H9 (cell line): ENCODE results near the gene HTR5A. TPM values are rescaled to one million over a fixed set of nuclear protein-coding genes. Genes with fewer than 3 reads are reported as not detected.

ENCODE experiments used
- DNase-seq: peaks from one replicate; pipeline ENCODE4 v3.0.0-alpha.2; 2017
- H2AFZ ChIP-seq: one replicate; pipeline ENCODE4 v1.6.1; 2013; ENCODE audit warnings: mild to moderate bottlenecking, low read length, control low read depth, moderate library complexity
- H2AK5ac ChIP-seq: 2 replicates; pipeline ENCODE4 v1.6.1; 2013; ENCODE audit warnings: low read length, control low read depth, mixed read lengths; ENCODE audit not compliant: insufficient read length
- H2BK120ac ChIP-seq: one replicate; pipeline ENCODE4 v1.6.1; 2013; ENCODE audit warnings: low read depth, mild to moderate bottlenecking, low read length, control low read depth, inconsistent platforms; ENCODE audit not compliant: poor library complexity, severe bottlenecking
- H2BK12ac ChIP-seq: 2 replicates; pipeline ENCODE4 v1.6.1; 2013; ENCODE audit warnings: low read length, control low read depth, mixed read lengths, low read depth; ENCODE audit not compliant: insufficient read length
- H2BK15ac ChIP-seq: 2 replicates; pipeline ENCODE4 v1.6.1; 2013; ENCODE audit warnings: low read depth, low read length, control low read depth
- H2BK20ac ChIP-seq: one replicate; pipeline ENCODE4 v1.6.1; 2013; ENCODE audit warnings: low read depth, mild to moderate bottlenecking, low read length, control low read depth, inconsistent platforms; ENCODE audit not compliant: poor library complexity, severe bottlenecking
- H2BK5ac ChIP-seq: 2 replicates; pipeline ENCODE4 v1.6.1; 2013; ENCODE audit warnings: low read length, control low read depth, mixed read lengths; ENCODE audit not compliant: insufficient read length
- H3K14ac ChIP-seq: 2 replicates; pipeline ENCODE4 v1.6.1; 2013; ENCODE audit warnings: low read length, control low read depth; ENCODE audit not compliant: insufficient read depth
- H3K18ac ChIP-seq: 2 replicates; pipeline ENCODE4 v1.6.1; 2013; ENCODE audit warnings: low read depth, mild to moderate bottlenecking, mixed read lengths, low read length, control low read depth; ENCODE audit not compliant: insufficient read length
- H3K23ac ChIP-seq: 2 replicates; pipeline ENCODE4 v1.6.1; 2013; ENCODE audit warnings: low read length, control low read depth, mixed read lengths, low read depth; ENCODE audit not compliant: insufficient read length
- H3K23me2 ChIP-seq: 2 replicates; pipeline ENCODE4 v1.6.1; 2013; ENCODE audit warnings: low read depth, mild to moderate bottlenecking, mixed read lengths, low read length, control low read depth; ENCODE audit not compliant: insufficient read length, poor library complexity, severe bottlenecking
- H3K27ac ChIP-seq: 2 replicates; pipeline ENCODE4 v1.5.1; 2013; ENCODE audit warnings: low read length, control low read depth, mixed read lengths, low read depth; ENCODE audit not compliant: insufficient read length
- H3K27me3 ChIP-seq: 2 replicates; pipeline ENCODE4 v1.6.1; 2013; ENCODE audit warnings: low read length, control low read depth, inconsistent platforms; ENCODE audit not compliant: insufficient read depth
- H3K4ac ChIP-seq: 2 replicates; pipeline ENCODE4 v1.6.1; 2013; ENCODE audit warnings: low read depth, mild to moderate bottlenecking, control low read depth, inconsistent platforms, low read length, moderate library complexity
- H3K4me1 ChIP-seq: 2 replicates; pipeline ENCODE4 v1.6.1; 2013; ENCODE audit warnings: low read length, control low read depth, inconsistent platforms; ENCODE audit not compliant: insufficient read depth
- H3K4me2 ChIP-seq: 2 replicates; pipeline ENCODE4 v1.6.1; 2013; ENCODE audit warnings: low read length, control low read depth, mixed read lengths; ENCODE audit not compliant: insufficient read length, insufficient read depth
- H3K56ac ChIP-seq: 2 replicates; pipeline ENCODE4 v1.6.1; 2013; ENCODE audit warnings: low read depth, mild to moderate bottlenecking, mixed read lengths, low read length, control low read depth; ENCODE audit not compliant: insufficient read length
- H3K79me1 ChIP-seq: 2 replicates; pipeline ENCODE4 v1.6.1; 2013; ENCODE audit warnings: low read depth, mild to moderate bottlenecking, moderate library complexity, low read length, control low read depth, inconsistent platforms; ENCODE audit not compliant: insufficient read depth, poor library complexity, severe bottlenecking
- H3K79me2 ChIP-seq: 2 replicates; pipeline ENCODE4 v1.6.1; 2013; ENCODE audit warnings: low read length, control low read depth, inconsistent platforms; ENCODE audit not compliant: insufficient read depth
- H3K9ac ChIP-seq: 2 replicates; pipeline ENCODE4 v1.6.1; 2013; ENCODE audit warnings: low read length, control low read depth, mixed read lengths; ENCODE audit not compliant: insufficient read length; ENCODE audit errors: extremely low read depth
- H3K9me3 ChIP-seq: one replicate; pipeline ENCODE4 v1.6.1; 2013; ENCODE audit warnings: low read depth, low read length, inconsistent platforms; ENCODE audit not compliant: control insufficient read depth
- H3T11ph ChIP-seq: one replicate; pipeline ENCODE4 v1.6.1; 2013; ENCODE audit warnings: mild to moderate bottlenecking, low read length, control low read depth, inconsistent platforms
- H4K20me1 ChIP-seq: one replicate; pipeline ENCODE4 v1.6.1; 2013; ENCODE audit not compliant: control insufficient read depth, insufficient read length, insufficient read depth
- H4K5ac ChIP-seq: 2 replicates; pipeline ENCODE4 v1.6.1; 2013; ENCODE audit warnings: low read depth, mild to moderate bottlenecking, mixed read lengths, low read length, control low read depth; ENCODE audit not compliant: insufficient read length
- H4K8ac ChIP-seq: replicated peaks from 2 replicates; pipeline ENCODE4 v1.6.1; 2013; ENCODE audit warnings: low read length, control low read depth, mixed read lengths, low read depth; ENCODE audit not compliant: insufficient read length
- H4K91ac ChIP-seq: 2 replicates; pipeline ENCODE4 v1.6.1; 2013; ENCODE audit warnings: low read depth, mild to moderate bottlenecking, moderate library complexity, mixed read lengths, low read length, control low read depth; ENCODE audit not compliant: insufficient read length
- H3K27ac Mint-ChIP-seq, 3 experiments: 2 replicates in 2 of 3; 3 replicates in 1 of 3; pipeline ENCODE4 v1.8.0; 2020 to 2021; ENCODE audit warnings: mixed read lengths in 3 of 3, mild to moderate bottlenecking in 1 of 3, moderate library complexity in 1 of 3
- H3K27me3 Mint-ChIP-seq: 2 replicates; pipeline ENCODE4 v1.8.0; 2021; ENCODE audit warnings: low read depth, mild to moderate bottlenecking, moderate library complexity, mixed read lengths
- H3K36me3 Mint-ChIP-seq, 3 experiments: 2 replicates in 2 of 3; 3 replicates in 1 of 3; pipeline ENCODE4 v1.8.0; 2020 to 2021; ENCODE audit warnings: low read depth in 3 of 3, mixed read lengths in 3 of 3; ENCODE audit not compliant: insufficient read depth in 1 of 3
- H3K4me1 Mint-ChIP-seq, 2 experiments: 2 replicates each; pipeline ENCODE4 v1.8.0; 2020; ENCODE audit warnings: mixed read lengths in 2 of 2
- H3K4me3 Mint-ChIP-seq, 2 experiments: 2 replicates in 1 of 2; 3 replicates in 1 of 2; pipeline ENCODE4 v1.8.0; 2020 to 2021; ENCODE audit warnings: mild to moderate bottlenecking in 2 of 2, mixed read lengths in 2 of 2, moderate library complexity in 1 of 2
- H3K9me3 Mint-ChIP-seq, 2 experiments: 2 replicates in 1 of 2; 3 replicates in 1 of 2; pipeline ENCODE4 v1.8.0; 2020; ENCODE audit warnings: mild to moderate bottlenecking in 2 of 2, mixed read lengths in 2 of 2, moderate library complexity in 1 of 2
- WGBS: extraction: QIAGEN DNeasy Blood & Tissue Kit; methylation state at CpG from one replicate; pipeline ENCODE4 v1.1.7; 2013; ENCODE audit warnings: missing lambda C conversion rate, low lambda C conversion rate, mixed read lengths; ENCODE audit not compliant: insufficient read length; ENCODE audit errors: extremely low coverage; 5-methylcytosine and 5-hydroxymethylcytosine counted together
- total RNA-seq: library from RNA; stranded (reverse); gene quantifications from 2 replicates; pipeline ENCODE4 v1.2.1, GENCODE V29; 2021
- TF ChIP-seq, protein P1 (sequence below): fragments of 200-600 bp; sonication (generic); conservative IDR thresholded peaks from 3 replicates; pipeline ENCODE4 v1.8.0; 2021; ENCODE audit warnings: antibody characterized with exemption, mild to moderate bottlenecking

The HTR5A gene
- total RNA-seq, 1 experiment from 2014 or later: not detected

DNA sequence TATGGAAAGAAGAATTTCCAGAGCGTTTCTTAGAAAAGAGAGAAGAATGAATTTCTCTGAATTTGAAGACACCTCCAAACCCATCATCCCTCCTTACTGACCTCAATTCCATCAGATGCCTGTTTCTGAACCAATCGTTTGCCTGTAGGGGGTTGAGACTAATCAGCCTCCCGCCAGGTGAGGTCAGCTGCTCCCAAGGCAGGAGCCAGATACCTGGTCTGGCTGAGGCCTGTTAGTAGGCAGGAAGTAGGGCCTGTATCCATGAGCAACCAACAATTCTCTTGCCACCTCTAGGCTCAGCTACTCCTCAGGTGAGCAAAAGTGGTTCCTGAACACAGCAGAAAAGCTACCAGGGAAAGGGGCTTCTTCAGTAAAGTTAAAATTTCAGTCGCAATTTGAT lies 50.3 kb downstream of the HTR5A start:
- no peak overlapping the region for H2BK120ac ChIP-seq
- peaks cover 3% of the 10 kb centered on the region for H3K27me3 Mint-ChIP-seq
- H3K27ac ChIP-seq: no peak overlapping the region
- H3K18ac ChIP-seq: no peak overlapping the region
- H4K20me1 ChIP-seq: no peaks in the 10 kb centered on the region
- no peak overlapping the region for H3K4me2 ChIP-seq
- no peak for DNase-seq
- H3K56ac ChIP-seq: no peak overlapping the region
- no peak overlapping the region for H2BK12ac ChIP-seq
- no peak overlapping the region for H4K5ac ChIP-seq
- H4K8ac ChIP-seq: no peak overlapping the region
- H3K36me3 Mint-ChIP-seq: peaks cover 6 to 8% (median 8%) of the 10 kb centered on the region in 3 experiments
- H4K91ac ChIP-seq: no peak overlapping the region
- H3K23me2 ChIP-seq: no peaks in the 10 kb centered on the region
- H3K23ac ChIP-seq: no peak overlapping the region
- no peak overlapping the region for H3K9ac ChIP-seq
- H3K4me1 Mint-ChIP-seq: peaks cover 0 to 6% of the 10 kb centered on the region in 2 experiments; a peak in 2 of 4 replicates
- no peak overlapping the region for H3K4me3 Mint-ChIP-seq
- no peak overlapping the region for H2BK20ac ChIP-seq
- no peak overlapping the region for H3K14ac ChIP-seq
- H2AK5ac ChIP-seq: no peak overlapping the region
- H3K4ac ChIP-seq: no peak overlapping the region
- H3K79me2 ChIP-seq: no peaks in the 10 kb centered on the region
- H3K27me3 ChIP-seq: no peaks in the 10 kb centered on the region
- H3T11ph ChIP-seq: no peak overlapping the region
- H3K79me1 ChIP-seq: no peaks in the 10 kb centered on the region
- no CpG with 5 or more reads among the region's 4 CpGs for WGBS
- H2AFZ ChIP-seq: no peak overlapping the region
- no peaks in the 10 kb centered on the region for H3K9me3 ChIP-seq
- H3K27ac Mint-ChIP-seq: no peak overlapping the region
- H3K4me1 ChIP-seq: no peaks in the 10 kb centered on the region
- H2BK15ac ChIP-seq: no peak overlapping the region
- TF ChIP-seq, protein P1, sequence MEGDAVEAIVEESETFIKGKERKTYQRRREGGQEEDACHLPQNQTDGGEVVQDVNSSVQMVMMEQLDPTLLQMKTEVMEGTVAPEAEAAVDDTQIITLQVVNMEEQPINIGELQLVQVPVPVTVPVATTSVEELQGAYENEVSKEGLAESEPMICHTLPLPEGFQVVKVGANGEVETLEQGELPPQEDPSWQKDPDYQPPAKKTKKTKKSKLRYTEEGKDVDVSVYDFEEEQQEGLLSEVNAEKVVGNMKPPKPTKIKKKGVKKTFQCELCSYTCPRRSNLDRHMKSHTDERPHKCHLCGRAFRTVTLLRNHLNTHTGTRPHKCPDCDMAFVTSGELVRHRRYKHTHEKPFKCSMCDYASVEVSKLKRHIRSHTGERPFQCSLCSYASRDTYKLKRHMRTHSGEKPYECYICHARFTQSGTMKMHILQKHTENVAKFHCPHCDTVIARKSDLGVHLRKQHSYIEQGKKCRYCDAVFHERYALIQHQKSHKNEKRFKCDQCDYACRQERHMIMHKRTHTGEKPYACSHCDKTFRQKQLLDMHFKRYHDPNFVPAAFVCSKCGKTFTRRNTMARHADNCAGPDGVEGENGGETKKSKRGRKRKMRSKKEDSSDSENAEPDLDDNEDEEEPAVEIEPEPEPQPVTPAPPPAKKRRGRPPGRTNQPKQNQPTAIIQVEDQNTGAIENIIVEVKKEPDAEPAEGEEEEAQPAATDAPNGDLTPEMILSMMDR: no peak
- H2BK5ac ChIP-seq: no peak overlapping the region
- H3K9me3 Mint-ChIP-seq: peaks cover 23 to 29% of the 10 kb centered on the region in 2 experiments
